DLD1 (cell line): Measurements from ENCODE around the gene RGP1.

Experiments
- in situ Hi-C: cut with HindIII; loops from 2 replicates; pipeline ENCODE4 v1.10.0; 2017; ENCODE audit warnings: low sequenced_read_pairs

The RGP1 gene

GRCh38 chr9:35718721-35719511 lies 30.2 kb upstream of the RGP1 start:
- in situ Hi-C loops = no loop called here

- in situ Hi-C loops = no loop called here
Measured at GRCh38 chr9:35719546-35719945, 29.5 kb upstream of the RGP1 start.

- in situ Hi-C loops = no loop called here
Measured at GRCh38 chr9:35723426-35723825, 25.7 kb upstream of the RGP1 start.

- in situ Hi-C loops = no loop called here
Measured at GRCh38 chr9:35723908-35724307, 25.2 kb upstream of the RGP1 start.

GRCh38 chr9:35725362-35725761 lies 23.7 kb upstream of the RGP1 start:
- in situ Hi-C loops = no loop called here

GRCh38 chr9:35726931-35727330 lies 22.2 kb upstream of the RGP1 start:
- in situ Hi-C loops = no loop called here

GRCh38 chr9:35727676-35728040 lies 21.4 kb upstream of the RGP1 start:
- in situ Hi-C loops = no loop called here

- in situ Hi-C loops = no loop called here
Measured at GRCh38 chr9:35728041-35728971, 20.8 kb upstream of the RGP1 start.

- in situ Hi-C loops = no loop called here
Measured at GRCh38 chr9:35729101-35729500, 20.0 kb upstream of the RGP1 start.

GRCh38 chr9:35729700-35730485 lies 19.2 kb upstream of the RGP1 start:
- in situ Hi-C loops = no loop called here

GRCh38 chr9:35730486-35730854 lies 18.6 kb upstream of the RGP1 start:
- in situ Hi-C loops = no loop called here

- in situ Hi-C loops = no loop called here
Measured at GRCh38 chr9:35731415-35732184, 17.5 kb upstream of the RGP1 start.

GRCh38 chr9:35732185-35732799 lies 16.8 kb upstream of the RGP1 start, which contains the start of the genes CREB3 and TLN1:
CREB3 (plus strand) TSS chr9:35732666; CDS start chr9:35732773, 107 bp downstream.
TLN1 (minus strand) TSS chr9:35732195; CDS start chr9:35725694, 6,501 bp downstream.
- in situ Hi-C loops = no loop called here

- in situ Hi-C loops = no loop called here
Measured at GRCh38 chr9:35732800-35733541, 16.1 kb upstream of the RGP1 start.

GRCh38 chr9:35734096-35734495 lies 15.0 kb upstream of the RGP1 start:
- in situ Hi-C loops = no loop called here

GRCh38 chr9:35736201-35736633 lies 12.9 kb upstream of the RGP1 start:
- in situ Hi-C loops = no loop called here

- in situ Hi-C loops = no loop called here
Measured at GRCh38 chr9:35737143-35737542, 11.9 kb upstream of the RGP1 start.

GRCh38 chr9:35738186-35738585 lies 10.9 kb upstream of the RGP1 start:
- in situ Hi-C loops = no loop called here

GRCh38 chr9:35738924-35739323 lies 10.2 kb upstream of the RGP1 start:
- in situ Hi-C loops = no loop called here
